Effector memory CD8-positive, alpha-beta T cell (primary cell): ENCODE data around the gene GCSAML.

Experiments
- ATAC-seq: fragments of 150-1000 bp; cut with Tn5 transposase; replicated peaks from 2 replicates; pipeline ENCODE4 v1.10.0; 2021; ENCODE audit warnings: mild to moderate bottlenecking, moderate library complexity
- DNase-seq, 3 experiments: peaks; one replicate each; pipeline ENCODE4 v3.0.0; 2021
- H3K27ac Mint-ChIP-seq, 2 donors: one replicate each; pipeline ENCODE4 v1.8.0; 2022; ENCODE audit warnings: mild to moderate bottlenecking in 2 of 2, mixed read lengths in 2 of 2, moderate library complexity in 2 of 2
- H3K27me3 Mint-ChIP-seq, 2 donors: one replicate each; pipeline ENCODE4 v1.8.0; 2022; ENCODE audit warnings: mixed read lengths in 2 of 2
- H3K36me3 Mint-ChIP-seq: one replicate; pipeline ENCODE4 v1.8.0; 2022; ENCODE audit warnings: mild to moderate bottlenecking, moderate library complexity, mixed read lengths; ENCODE audit not compliant: insufficient read depth
- H3K4me1 Mint-ChIP-seq, 2 donors: one replicate each; pipeline ENCODE4 v1.8.0; 2022; ENCODE audit warnings: low read depth in 2 of 2, mixed read lengths in 2 of 2
- H3K4me3 Mint-ChIP-seq, 2 donors: one replicate each; pipeline ENCODE4 v1.8.0; 2022; ENCODE audit warnings: mild to moderate bottlenecking in 2 of 2, mixed read lengths in 2 of 2, moderate library complexity in 2 of 2
- H3K9me3 Mint-ChIP-seq, 2 donors: one replicate each; pipeline ENCODE4 v1.8.0; 2022; ENCODE audit warnings: mixed read lengths in 2 of 2

The GCSAML gene

GRCh38 chr1:247613405-247613804, 64.5 kb downstream of the GCSAML start:
- no peak overlapping the region for H3K4me3 Mint-ChIP-seq
- ATAC-seq: no peak
- no peaks in the 10 kb centered on the region for H3K4me1 Mint-ChIP-seq
- peaks cover 3% of the 10 kb centered on the region for H3K36me3 Mint-ChIP-seq
- H3K9me3 Mint-ChIP-seq: peaks cover 2 to 8% of the 10 kb centered on the region in 2 donors
- no peak for DNase-seq
- peaks cover 0 to 9% of the 10 kb centered on the region in 2 donors for H3K27me3 Mint-ChIP-seq
- H3K27ac Mint-ChIP-seq: no peak overlapping the region

GRCh38 chr1:247614625-247615024, 65.7 kb downstream of the GCSAML start:
- ATAC-seq (no peak), DNase-seq (no peak)
- Mint-ChIP-seq H3K9me3 (peaks cover 2 to 4% of the 10 kb centered on the region in 2 donors), H3K36me3 (peaks cover 1% of the 10 kb centered on the region), H3K27me3 (peaks cover 0 to 4% of the 10 kb centered on the region in 2 donors), H3K4me3 (no peak overlapping the region), H3K27ac (no peak overlapping the region), H3K4me1 (no peaks in the 10 kb centered on the region)
